ENCODE measurements around the gene TMEM233.

The TMEM233 gene

DNA sequence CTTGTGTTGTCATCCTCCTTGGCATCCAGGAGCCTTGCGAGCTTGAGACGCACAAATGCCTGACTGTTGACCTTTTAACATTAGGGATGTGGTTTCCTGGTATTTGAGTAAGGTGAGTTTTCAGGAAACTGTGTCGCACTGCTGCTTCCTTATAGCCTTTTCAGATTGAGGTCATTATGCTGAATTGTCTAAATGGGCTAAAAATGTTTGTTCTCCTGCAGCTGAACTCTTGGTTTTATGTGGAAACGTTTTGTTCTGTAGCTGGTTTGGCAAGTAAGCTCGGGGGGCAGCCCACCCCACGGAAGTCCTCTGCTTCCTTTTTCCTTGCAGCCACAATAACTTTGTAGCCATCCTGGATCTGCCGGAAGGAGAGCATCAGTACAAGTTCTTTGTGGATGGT, 80.1 kb downstream of the TMEM233 start:
- DNase-seq (ENCODE audit: extremely low spot score) = no peak
- CTCF ChIA-PET = interaction anchor here (0.9 to 4.6 kb wide), 4 partner anchors 8 to 56 kb away, joined by 3 to 27 read pairs (median 3); no protein-coding TSS in a partner anchor
- POLR2A ChIA-PET = interaction anchor here (0.9 kb wide), 1 partner anchor 13 kb away, joined by 3 read pairs; no protein-coding TSS in a partner anchor
- TF ChIP-seq, protein P1, sequence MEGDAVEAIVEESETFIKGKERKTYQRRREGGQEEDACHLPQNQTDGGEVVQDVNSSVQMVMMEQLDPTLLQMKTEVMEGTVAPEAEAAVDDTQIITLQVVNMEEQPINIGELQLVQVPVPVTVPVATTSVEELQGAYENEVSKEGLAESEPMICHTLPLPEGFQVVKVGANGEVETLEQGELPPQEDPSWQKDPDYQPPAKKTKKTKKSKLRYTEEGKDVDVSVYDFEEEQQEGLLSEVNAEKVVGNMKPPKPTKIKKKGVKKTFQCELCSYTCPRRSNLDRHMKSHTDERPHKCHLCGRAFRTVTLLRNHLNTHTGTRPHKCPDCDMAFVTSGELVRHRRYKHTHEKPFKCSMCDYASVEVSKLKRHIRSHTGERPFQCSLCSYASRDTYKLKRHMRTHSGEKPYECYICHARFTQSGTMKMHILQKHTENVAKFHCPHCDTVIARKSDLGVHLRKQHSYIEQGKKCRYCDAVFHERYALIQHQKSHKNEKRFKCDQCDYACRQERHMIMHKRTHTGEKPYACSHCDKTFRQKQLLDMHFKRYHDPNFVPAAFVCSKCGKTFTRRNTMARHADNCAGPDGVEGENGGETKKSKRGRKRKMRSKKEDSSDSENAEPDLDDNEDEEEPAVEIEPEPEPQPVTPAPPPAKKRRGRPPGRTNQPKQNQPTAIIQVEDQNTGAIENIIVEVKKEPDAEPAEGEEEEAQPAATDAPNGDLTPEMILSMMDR (IDR thresholded peaks at IDR 0.05; ENCODE audit: control extremely low read depth, extremely low read depth, low read depth, missing control alignments) = no peak

DNA sequence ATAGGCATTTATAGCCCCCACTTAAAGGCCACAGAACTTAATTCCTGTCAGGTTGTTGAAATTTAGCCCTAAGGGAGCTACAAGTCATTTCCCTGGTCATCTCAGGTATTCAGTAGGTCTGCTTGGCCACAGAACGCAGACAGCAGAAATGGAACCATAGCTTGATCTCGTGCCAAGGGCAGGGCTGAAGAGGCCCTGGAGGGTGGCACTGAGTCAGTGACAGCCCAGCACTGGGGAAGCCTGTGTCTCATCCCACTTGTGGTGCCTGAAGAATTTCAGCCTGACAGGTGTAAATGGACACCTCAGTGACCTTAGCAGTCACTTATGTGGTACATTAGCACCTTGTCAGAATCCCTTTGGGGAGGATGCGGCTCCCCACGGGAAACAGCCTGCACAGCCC, 81.0 kb downstream of the TMEM233 start:
- DNase-seq (ENCODE audit: extremely low spot score) = no peak
- POLR2A ChIA-PET = no interaction called here
- CTCF ChIA-PET = interaction anchor here (1.1 to 1.3 kb wide), 2 partner anchors 9 to 21 kb away, joined by 3 to 4 read pairs; no protein-coding TSS in a partner anchor
- TF ChIP-seq, protein P1 (IDR thresholded peaks at IDR 0.05; ENCODE audit: control extremely low read depth, extremely low read depth, low read depth, missing control alignments) = no peak

DNA sequence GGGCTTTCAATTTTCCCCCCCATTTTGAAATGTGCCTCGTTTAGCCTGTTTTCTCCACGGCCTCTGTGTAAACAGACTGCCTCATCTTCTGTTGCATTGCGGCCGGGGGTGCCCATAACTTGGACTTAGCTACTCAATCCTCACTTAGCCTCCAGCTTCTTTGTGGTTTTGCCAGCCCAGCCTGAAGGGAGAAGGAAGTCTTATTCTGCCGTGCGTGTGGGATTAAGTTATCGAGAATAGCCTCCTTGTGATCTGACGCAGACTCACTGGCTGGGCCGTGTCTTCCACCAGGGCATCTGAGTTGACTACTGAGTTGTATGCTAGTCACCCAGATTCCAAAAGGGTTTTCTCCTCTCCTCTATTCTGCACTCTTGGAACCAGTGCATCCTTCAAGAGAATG, 82.4 kb downstream of the TMEM233 start:
- ChIA-PET CTCF (interaction anchor here (1.5 to 8.7 kb wide), 2 partner anchors 8 to 14 kb away, joined by 4 to 37 read pairs; partner anchors contain the start of gene PRKAB1), POLR2A (no interaction called here)
- DNase-seq (ENCODE audit: extremely low spot score) = no peak
- TF ChIP-seq, protein P1 (IDR thresholded peaks at IDR 0.05; ENCODE audit: control extremely low read depth, extremely low read depth, low read depth, missing control alignments) = no peak

DNA sequence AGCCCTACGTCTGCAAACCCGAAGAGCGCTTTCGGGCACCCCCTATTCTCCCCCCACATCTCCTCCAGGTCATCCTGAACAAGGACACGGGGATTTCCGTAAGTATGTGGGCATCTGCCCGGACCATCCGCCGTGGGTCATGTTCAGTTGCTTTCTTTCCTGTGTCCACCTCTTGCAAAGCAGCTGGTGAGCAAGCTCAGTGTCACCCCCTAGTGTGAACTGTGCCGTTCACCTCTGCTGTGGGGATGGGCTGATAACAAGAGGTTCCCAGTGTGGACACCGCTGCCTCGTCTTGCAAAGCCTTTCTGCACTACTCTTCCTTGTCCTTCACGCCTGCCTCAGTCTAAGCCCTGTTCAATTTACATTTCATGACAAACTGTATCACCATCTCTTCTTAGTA, 83.0 kb downstream of the TMEM233 start:
- CTCF ChIA-PET = interaction anchor here (1.5 to 8.7 kb wide), 3 partner anchors 8 to 14 kb away, joined by 4 to 37 read pairs (median 10); partner anchors contain the start of gene PRKAB1
- TF ChIP-seq, protein P1 (IDR thresholded peaks at IDR 0.05; ENCODE audit: control extremely low read depth, extremely low read depth, low read depth, missing control alignments) = no peak
- POLR2A ChIA-PET = no interaction called here
- no peak for DNase-seq (ENCODE audit: extremely low spot score)

DNA sequence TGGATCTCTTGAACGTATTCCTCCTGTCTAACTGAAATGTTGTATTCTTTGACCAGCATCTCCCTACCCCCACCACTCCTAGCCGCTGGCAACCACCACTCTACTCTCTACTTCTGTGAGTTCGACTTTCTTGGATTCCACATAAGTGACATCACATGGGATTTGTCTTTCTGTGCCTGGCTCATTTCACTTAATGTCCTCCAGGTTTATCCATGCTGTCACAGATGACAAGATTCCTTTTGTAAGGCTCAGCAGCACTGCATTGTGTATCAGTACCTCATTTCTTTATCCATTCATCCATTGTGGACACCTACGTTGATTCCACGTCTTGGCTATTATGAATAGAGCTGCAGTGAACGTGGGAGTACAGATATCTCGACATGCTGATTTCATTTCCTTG, 84.9 kb downstream of the TMEM233 start:
- TF ChIP-seq, protein P1 (IDR thresholded peaks at IDR 0.05; ENCODE audit: control extremely low read depth, extremely low read depth, low read depth, missing control alignments) = no peak
- CTCF ChIA-PET = interaction anchor here (2.2 to 8.7 kb wide), 2 partner anchors 8 to 10 kb away, joined by 10 to 37 read pairs; partner anchors contain the start of gene PRKAB1
- DNase-seq (ENCODE audit: extremely low spot score) = no peak
- POLR2A ChIA-PET = no interaction called here

DNA sequence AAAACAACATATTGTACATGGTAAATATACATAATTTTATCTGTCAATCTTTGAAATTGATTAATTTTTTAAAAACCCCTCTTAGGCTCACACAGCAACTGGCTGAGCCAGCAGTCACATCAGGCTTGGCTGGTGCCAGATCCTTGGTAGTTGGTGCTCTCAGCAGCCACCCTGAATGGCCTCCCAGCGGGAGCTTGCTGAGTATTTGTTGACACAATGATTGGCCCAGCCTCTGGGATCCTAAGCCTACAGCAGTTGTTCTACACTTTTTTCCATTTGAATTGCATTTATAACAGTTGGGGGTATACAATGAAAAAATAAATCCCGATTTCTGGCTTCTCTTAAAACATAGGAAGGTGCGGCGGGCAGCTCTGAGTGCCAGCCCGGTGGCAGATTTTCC, 85.5 kb downstream of the TMEM233 start:
- no peak for DNase-seq (ENCODE audit: extremely low spot score)
- POLR2A ChIA-PET = no interaction called here
- TF ChIP-seq, protein P1 (IDR thresholded peaks at IDR 0.05; ENCODE audit: control extremely low read depth, extremely low read depth, low read depth, missing control alignments) = no peak
- CTCF ChIA-PET = interaction anchor here (0.9 to 8.7 kb wide), 3 partner anchors 8 to 48 kb away, joined by 3 to 37 read pairs (median 3); partner anchors contain the start of gene PRKAB1
